Endometrial microvascular endothelial cells (primary cell): Measurements from ENCODE around the gene TAF4. TPM values are rescaled to one million over a fixed set of nuclear protein-coding genes. Genes with fewer than 3 reads are reported as not detected.
"Not testable (repeated sequence)": the region's sequence is repeated elsewhere in the genome, so short reads cannot be mapped to it uniquely, and the experiment has no call there.

Experiments used
- in situ Hi-C: cut with HindIII; loops from 2 replicates; pipeline ENCODE4 v1.10.0; 2017; ENCODE audit warnings: low sequenced_read_pairs, low pct_unique_long_range_greater_than_20kb; ENCODE audit errors: inconsistent ontology term
- total RNA-seq: library from RNA; depleted of rRNA; stranded (reverse); fragments of >200 nt; gene quantifications from one replicate; pipeline ENCODE4 v1.2.3, GENCODE V29; 2015; ENCODE audit errors: inconsistent ontology term

Gene TAF4
- total RNA-seq, result 2.6 TPM

DNA sequence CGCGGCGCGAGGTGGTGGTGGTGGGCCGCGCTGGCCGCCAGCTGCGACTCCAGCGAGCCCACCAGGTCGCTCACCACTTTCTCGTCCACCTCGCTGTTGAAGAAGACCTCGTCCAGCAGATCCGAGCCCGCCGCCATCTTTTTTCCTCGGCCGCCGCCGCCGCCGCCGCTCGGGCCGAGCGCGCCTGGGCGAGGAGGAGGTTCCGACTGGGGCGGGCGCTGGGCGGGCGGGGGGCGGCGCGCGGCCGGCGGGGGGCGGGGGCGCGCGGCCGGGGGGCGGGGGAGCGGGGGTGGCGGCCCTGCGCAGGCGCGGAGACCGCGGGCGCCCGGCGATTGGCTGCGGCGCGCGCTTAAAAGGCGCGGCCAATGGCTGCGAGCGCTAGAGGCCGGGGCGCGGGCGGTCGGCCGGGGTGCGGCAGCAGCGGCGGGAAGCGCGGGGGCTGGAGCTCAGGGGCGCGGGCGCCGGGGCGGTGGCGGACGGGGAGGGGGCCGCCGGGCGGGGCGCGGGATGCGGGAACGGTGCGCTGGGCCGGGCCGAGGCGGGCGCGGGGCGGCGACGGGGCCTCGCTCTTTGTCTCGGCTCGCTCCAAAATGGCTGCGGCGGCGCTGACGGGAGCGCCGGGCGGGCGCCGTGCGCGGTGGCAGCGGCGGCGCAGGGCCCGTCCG is at the start of gene TAF4:
TSS of gene TAF4 (minus strand) at position 208 of the 665 bp plus-strand sequence. CDS start at position 137, 71 bp downstream.
- in situ Hi-C loops, result no loop called here

DNA sequence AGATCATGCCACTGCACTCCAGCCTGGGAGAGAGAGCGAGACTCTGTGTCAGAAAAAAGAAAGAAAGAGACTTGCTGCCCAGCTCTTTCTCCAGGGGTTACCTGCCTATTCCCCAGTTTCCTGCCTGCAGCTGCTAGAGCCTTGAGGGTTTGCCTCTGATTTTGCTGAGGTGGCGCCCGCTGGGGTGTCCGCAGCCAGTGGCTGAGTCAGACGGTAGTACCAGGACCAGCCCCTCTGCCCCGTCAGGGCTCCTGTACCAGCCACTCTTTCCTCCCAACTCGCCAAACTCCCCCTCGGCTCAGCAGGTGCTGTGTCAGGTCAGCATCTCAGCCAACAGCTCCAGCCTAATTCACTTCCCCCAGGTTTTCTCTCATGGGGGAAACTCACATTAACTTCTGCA is 49.2 kb upstream of the TAF4 start:
- in situ Hi-C loops, result no loop called here

DNA sequence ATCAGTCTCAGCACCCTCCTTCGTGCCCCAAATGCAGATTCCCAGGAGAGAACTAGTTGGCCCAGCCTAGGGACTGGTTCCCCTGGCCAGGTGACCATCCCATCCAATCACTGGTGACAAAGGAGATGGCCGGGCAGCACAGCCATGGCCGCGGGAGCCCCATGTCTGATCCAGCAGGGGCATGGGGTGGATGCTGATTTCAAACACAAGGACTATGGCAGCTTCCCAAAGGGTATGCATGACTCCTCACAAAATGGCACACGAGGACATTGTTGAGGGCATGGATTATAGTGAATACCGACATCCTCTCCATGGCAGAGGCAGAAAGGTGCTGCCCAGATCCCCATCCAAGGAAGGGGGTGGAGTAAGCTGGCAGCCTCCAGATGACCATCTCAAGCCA is 46.7 kb upstream of the TAF4 start:
- in situ Hi-C loops, result no loop called here

DNA sequence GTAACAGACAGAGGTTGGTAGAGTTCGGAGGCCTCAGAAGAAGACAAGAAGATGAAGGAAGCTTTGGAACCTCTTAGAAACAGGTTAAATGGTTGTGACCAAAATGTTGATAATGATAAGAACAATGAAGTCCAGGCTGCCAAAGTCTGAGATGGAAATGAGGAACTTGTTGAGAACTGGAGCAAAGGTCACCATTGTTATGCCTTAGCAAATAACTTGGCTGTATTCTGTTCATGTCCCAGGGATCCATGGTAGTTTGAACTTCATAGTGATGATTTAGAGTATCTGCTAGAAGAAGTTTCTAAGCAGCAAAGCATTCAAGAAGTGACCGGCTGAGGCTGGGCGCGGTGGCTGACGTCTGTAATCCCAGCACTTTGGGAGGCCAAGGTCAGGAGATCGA is 45.5 kb upstream of the TAF4 start:
- in situ Hi-C loops, result no loop called here

DNA sequence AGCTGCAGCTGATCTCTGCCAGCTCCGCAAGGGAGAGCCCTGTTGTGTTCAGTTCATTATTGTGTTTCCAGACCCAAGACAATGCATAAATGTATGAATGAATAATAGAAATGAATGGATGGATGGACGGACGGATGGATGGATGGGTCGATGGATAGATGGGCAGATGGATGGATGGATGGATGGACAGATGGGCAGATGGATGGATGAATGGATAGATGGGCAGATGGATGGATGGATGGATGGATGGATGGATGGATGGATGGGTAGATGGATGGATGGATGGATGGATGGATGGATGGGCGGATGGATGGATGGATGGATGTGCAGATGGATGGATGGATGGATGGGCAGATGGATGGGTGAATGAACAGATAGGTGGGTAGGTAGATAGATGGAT is 39.9 kb upstream of the TAF4 start:
- in situ Hi-C loops, result no loop called here

DNA sequence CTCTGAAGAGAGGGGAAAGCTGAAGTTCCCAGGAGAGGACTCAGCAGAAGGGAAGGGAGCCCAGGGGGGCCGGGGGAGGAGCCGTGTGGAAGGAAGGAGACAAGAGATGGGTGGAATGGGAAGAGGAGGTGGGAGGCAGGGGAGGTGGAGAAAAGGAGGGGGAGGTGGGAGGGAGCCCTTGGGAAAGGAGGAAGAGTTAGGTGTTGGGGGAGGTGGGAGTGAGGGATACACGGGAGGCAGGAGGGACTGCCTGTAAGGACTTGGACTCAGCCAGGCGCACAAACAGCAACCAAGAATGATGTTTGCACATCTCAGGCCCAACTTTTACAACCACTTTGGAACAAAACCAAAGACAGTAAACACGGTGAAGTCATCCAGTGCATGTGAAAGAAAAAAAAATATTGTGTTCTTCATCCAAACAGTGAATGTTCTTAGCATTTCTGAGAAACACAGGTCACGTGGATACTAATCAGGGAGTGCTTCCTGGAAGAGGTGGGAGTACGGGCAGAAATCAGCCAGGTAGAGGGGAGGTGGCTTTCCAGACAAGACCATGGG is 39.2 kb upstream of the TAF4 start:
- in situ Hi-C loops, result no loop called here

DNA sequence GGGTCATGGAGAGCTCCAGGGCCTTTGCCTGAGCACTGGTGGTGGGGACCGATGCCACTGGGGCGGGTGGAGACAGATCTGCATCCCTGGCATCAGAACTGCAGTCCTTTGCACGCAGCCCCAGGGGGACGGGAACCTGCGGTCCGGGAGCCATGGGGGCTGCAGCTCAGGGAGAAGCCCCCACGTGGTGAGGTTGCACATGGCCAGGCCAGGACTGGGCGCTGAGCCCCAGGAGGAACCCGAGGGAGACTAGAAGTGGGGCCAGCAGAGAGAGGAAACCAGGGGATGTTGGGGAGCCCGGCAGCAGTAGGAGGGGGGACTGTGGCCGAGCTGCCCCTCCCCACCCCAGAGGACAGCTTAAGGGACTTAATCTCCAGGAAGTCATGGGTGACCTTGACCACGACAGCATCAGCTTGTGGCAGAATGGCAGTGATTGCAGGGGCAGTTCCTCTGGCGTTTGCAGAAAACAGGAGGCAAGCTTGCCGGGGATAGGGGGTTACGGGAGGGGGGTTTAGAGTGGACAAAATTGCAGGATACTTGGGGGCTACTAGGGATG is 38.6 kb upstream of the TAF4 start:
- in situ Hi-C loops, result no loop called here

DNA sequence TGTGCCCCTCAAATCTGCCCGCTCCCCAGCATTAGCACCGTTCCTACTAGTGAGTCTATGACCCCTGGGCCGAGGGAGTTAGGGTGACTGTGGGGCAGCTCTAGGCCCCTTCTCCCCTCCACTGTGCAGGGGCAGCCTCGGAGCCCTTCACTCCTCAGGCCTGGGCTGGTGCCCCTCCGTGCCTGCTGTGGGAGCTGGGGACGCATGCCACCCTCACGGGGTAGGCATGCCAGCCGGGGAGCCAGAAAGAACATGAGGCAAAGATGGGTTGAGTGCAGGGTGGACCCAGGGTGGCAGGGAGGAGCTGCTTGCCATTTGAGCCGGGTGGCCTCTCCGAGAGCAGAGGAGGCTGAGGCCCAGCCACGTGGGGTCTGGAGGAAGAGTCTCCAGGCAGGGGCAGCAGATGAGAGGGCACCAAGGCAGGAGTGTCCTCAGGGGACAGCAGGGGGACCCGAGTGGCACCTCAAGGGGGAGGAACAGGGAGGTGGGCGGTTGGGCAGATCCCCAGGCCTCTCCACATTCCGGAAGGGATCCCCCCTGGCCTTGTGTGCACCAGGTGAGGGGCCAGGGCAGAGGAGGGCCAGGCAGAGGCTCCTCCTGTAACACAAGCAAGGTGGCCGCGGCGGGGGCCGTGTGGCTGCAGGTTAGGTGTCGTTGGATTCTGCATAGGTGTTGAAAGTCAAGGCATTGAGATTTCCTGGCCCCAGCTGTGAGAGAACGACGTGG is 38.0 kb upstream of the TAF4 start:
- in situ Hi-C loops, result no loop called here

- in situ Hi-C loops, result no loop called here
These were observed 35.4 kb upstream of the TAF4 start for GRCh38 chr20:62101078-62101477.

- in situ Hi-C loops, result no loop called here
These were observed 32.3 kb upstream of the TAF4 start for GRCh38 chr20:62097881-62098407.

GRCh38 chr20:62096421-62097380 is 31.0 kb upstream of the TAF4 start:
- in situ Hi-C loops, result no loop called here

DNA sequence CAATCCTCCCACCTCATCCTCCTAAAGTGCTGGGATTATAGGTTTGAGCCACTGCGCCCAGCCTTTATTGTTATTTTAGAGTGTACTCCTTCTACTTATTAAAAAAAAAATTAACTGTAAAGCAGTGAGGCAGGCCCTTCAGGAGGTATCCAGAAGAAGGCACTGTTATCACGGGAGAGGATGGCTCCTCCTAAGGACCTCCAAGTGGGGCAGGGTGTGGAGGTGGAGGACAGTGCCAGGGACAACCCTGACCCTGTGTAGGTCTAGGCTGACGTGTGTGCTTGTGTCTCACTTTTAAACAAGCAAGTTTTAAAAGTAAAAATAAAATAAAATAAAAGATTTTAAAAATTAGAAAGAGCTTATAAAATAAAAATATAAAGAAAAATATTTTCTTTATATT is 23.7 kb upstream of the TAF4 start:
- in situ Hi-C loops, result no loop called here

GRCh38 chr20:62088258-62089127 is 22.8 kb upstream of the TAF4 start:
- in situ Hi-C loops, result no loop called here

- in situ Hi-C loops, result no loop called here
These were observed 22.0 kb upstream of the TAF4 start for GRCh38 chr20:62087632-62088031.

GRCh38 chr20:62087227-62087626 is 21.5 kb upstream of the TAF4 start:
- in situ Hi-C loops, result no loop called here

DNA sequence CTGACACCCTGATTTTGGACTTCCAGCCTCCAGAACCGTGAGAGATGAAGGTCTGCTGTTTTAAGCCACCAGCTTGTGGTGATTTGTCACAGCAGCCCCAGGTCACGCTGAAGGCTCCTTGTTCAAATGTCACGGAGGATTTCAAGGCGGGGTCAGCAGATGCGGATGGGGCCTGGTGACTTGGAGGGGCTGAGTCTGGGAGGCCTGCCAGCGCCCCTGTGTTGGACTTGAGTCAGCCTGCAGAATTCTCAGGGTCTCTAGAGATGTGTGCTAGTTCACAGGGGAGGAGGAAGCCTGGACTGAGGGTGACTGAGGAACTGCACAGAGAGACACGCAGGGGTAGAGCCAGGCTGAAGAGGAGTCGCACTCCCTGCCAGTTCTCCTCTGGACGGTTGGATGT is 19.5 kb upstream of the TAF4 start:
- in situ Hi-C loops, result no loop called here

DNA sequence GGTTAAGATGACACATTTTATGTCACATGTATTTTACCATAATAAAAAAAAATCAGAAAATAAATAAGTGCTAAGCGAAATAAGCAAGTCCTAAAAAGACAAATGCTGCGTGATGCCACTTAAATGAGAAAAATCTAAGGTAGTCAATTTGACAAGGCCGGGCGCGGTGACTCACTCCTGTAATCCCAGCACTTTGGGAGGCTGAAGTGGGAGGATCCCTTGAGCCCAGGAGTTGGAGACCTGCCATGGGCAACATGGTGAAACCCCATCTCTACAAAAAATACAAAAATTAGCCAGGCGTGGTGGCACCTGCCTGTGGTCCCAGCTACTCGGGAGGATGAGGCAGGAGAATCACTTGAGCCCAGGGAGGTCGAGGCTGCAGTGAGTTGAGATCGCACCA is 18.5 kb upstream of the TAF4 start:
- in situ Hi-C loops, result not testable (repeated sequence)

DNA sequence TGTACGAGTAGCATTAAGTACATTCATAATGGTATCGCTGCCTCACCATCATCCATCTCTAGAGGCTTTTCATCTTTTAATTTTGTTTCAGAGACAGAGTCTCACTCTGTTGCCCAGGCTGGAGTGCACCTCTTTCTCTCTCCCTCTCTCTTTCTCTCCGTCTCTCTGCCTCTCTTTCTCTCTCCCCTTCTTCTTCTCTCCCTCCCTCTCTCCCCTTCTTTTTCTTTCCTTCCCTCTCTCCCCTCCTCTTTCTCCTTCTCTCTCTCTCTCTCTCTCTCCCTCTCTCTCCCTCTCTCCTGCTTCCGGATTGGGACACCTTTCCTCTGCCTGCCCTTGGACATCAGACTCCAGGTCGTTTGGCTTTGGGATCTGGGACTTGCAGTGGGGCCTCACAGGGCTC is 17.6 kb upstream of the TAF4 start:
- in situ Hi-C loops, result no loop called here
